AG09319 (cell line): ENCODE measurements around the gene DCST1.

Source experiments
- DNase-seq: peaks from one replicate; pipeline ENCODE4 v3.0.0-alpha.2; 2010; ENCODE audit warnings: low read depth; ENCODE audit errors: extremely low read depth
- CTCF ChIP-seq: IDR thresholded peaks from 2 replicates; pipeline ENCODE4 v1.5.1; 2011; ENCODE audit warnings: low read depth, mild to moderate bottlenecking, inconsistent platforms, low read length, moderate library complexity

The DCST1 gene

GRCh38 chr1:155062151-155062686 is 28.6 kb downstream of the DCST1 start:
- DNase-seq: no peak
- no peak for TF ChIP-seq CTCF

- no peak for DNase-seq
- TF ChIP-seq CTCF: peak; percentile 72
Measured at GRCh38 chr1:155062702-155063411, 29.2 kb downstream of the DCST1 start.

- TF ChIP-seq CTCF: no peak
- no peak for DNase-seq
Measured at GRCh38 chr1:155063550-155064110, 30.0 kb downstream of the DCST1 start, which contains the start of gene EFNA4. TSS of gene EFNA4 (plus strand) at chr1:155063740. CDS start at chr1:155063824, 84 bp downstream.

DNA sequence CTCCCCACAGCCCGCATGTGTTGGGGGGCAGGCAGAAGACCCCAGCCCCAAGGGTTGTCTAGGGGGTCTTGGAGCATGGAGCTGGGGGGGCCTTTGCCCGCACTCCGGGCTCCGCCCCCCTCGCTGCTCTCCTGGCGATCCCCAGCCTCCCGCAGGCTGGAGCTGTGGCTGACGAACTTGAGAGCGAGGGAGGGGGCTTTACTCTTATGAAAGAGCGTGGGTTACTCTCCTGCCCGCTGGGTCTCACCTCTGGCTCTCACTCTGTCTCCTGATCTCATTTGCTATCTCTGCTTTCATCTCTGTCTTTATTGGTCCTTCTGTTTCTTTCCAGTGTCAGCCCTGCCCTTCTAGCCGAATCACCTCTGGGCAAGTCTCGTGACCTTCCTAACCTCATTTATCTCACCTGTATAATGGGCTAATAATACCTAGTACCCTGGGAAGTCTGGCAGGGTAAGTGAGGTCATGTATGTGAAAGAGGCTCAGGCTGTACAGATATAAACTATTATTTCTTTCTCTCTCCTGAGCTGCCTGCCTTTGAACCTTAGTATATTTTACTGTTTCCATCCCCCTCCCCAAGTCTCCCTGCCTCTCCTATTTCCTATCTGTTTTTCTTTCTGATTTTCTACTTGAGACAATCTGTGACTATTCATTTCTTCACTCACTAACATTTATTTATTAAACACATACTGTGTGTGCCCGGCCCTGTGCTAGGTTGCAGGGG is 30.6 kb downstream of the DCST1 start:
- DNase-seq: no peak
- TF ChIP-seq CTCF: no peak

DNA sequence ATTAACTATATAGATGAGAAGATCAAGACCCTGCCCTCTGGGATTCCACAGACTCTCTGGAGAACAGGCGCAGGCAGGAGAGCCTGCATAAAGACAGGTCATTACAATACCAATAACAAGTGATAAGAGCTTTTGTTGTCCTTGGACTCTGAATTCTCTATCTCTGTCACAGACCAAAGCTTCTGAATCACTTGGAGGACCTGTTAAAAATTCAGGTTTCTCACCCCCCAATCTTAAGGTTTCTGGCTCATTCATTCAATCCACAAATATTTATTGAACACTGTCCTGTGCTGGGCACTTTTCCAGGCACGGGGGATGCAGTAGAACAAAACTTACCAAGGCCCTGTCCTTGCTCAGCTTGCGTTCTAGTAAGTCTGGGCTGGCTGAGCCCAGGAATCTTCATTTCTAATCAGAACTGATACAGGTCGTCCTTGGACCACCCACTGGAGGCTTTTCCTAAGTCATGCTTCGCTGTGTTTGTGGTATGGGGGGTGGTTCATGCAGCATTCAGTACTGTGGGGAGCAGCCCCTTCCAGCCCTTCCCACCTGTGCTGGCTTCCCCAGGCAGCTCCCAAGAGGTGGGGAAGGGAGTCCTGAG is 31.3 kb downstream of the DCST1 start:
- no peak for TF ChIP-seq CTCF
- no peak for DNase-seq

- TF ChIP-seq CTCF: no peak
- DNase-seq: no peak
Measured at GRCh38 chr1:155066777-155067176, 33.2 kb downstream of the DCST1 start.

GRCh38 chr1:155068599-155068998 is 35.0 kb downstream of the DCST1 start:
- no peak for DNase-seq
- no peak for TF ChIP-seq CTCF
